ENCODE results near the gene EPHB4. TPM values are rescaled to one million over a fixed set of nuclear protein-coding genes. Genes with fewer than 3 reads are reported as not detected.

Gene EPHB4
- total RNA-seq (1 to 10 TPM; 4.7 to 6.6 TPM), total RNA-seq (6.7 to 8.4 reads per million in 2 donors)

DNA sequence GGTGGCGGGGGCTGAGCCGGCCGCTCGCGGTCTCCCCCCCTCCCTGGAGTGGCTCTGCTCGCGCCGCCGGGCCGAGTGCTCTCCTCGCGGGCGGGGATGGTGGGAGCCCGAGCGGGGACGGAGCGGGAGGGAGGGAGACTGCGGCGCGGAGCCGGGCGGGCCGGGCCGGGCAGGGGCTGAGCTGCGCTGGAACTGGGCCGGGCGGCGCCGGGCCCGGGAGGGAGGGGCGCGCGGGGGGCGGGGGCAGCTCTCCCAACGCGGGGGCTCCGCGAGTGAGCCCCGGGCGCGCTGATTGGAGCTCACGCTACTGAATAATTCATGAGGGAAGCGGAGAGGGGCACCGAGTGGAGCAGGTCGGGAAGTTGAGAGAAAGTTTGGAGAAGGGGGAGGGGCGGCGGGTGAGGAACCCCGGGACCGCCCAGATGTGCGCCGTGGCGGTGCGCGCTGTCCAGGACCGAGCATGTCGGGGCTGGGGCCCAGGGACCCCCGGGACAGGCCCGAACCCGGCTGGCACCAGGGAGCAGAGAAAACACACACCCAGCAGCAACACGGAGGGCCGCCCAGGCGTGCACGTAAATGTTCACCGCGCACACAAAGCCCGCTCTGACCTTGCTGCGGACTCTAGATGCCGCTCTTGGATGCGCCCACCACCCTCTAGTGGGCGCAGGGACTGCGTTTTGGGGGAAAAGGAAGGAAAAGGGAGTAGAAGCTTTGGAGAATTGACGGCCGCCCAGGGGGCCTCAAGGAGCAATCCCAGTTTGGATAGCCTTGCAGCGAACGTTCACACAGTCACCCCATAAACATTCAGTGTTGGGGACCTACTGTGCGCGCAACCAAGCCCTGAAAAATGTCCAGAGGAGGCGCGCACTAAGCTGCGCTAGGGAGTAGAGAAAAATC lies at the start of gene EPHB4:
Gene EPHB4, minus strand, starts transcription at position 194 of the 897 bp plus-strand sequence. CDS start 493 bp downstream, outside the sequence.
- Mint-ChIP-seq H3K4me3 (peak within 1 kb of the TSS; percentile 89), H3K36me3 (ENCODE audit: low read depth) (peaks cover 11% of the 10 kb centered on the region), H3K27ac (no peak within 1 kb of the TSS), H3K4me1 (peaks cover 25% of the 10 kb centered on the region), H3K27me3 (peaks cover 54% of the 10 kb centered on the region)
- H3K9me3 ChIP-seq (ENCODE audit: control insufficient read depth, low read length, poor library complexity, severe bottlenecking), result no peaks in the 10 kb centered on the region
- ATAC-seq (peak; percentile 43), DNase-seq (no peak)

DNA sequence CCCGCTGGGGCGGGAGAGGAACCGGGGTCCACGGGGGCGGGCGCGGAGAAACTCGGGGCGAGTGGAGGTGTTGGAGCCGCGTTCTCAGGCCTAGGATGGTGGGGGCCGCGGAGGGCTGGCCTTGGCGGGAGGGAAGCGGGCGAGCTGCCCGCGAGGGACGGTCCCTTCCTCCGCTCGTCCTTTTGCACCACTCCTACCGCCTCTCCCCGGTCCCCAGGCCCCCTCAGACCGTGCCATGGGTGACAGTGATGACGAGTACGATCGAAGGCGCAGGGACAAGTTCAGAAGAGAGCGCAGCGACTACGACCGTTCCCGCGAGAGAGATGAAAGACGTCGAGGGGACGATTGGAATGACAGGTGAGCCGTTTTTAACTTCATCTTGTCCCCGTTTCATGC lies 48.0 kb upstream of the EPHB4 start:
- peak; percentile 21 for ATAC-seq
- no peak for DNase-seq
- Mint-ChIP-seq H3K4me1 (peaks cover 37% of the 10 kb centered on the region), H3K4me3 (peak overlapping the region; percentile 98), H3K27ac (peak overlapping the region; percentile 94), H3K27me3 (no peaks in the 10 kb centered on the region), H3K36me3 (ENCODE audit: low read depth) (peaks cover 12% of the 10 kb centered on the region)
- H3K9me3 ChIP-seq (ENCODE audit: control insufficient read depth, low read length, poor library complexity, severe bottlenecking), result no peaks in the 10 kb centered on the region

DNA sequence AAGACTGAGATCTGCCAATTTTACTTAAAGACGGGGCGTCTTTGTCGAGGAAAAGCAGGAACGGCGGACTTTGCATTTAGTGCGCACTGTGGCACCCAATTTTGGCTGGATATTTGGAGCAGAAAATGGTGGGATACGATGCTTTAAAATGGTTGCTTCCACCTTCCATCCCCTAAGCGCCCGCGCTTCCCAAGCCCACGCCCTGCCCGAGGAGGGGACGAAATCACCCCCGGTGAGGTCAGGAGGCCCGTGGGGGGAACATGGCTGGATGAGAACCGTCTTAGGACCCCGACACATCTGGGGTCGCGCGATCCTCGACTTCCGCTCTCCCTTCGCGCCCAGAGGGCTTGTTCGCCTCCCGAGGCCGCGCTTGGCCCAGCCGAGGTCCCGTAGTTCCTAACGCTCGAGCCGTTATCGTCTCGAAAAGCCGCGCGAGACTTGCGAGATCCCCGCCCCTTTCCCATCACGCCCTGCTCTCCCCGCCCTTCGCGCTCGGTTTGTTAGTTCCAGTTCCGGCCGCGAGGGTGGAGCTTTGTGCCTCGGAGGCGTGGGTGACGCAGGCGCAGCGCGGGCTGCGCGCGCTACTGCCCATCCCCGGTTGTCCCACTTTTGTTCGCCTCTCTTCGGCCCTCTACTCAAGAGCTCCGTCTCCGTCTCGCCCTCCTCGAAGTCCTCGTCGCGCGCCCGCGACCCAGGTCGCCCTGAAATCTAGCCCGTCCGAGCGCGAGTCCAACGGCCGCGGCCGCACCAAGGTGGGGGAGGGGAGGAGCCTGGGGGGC lies 47.4 kb upstream of the EPHB4 start, which contains the start of gene SRRT:
Gene SRRT, plus strand, starts transcription at position 527 of the 779 bp plus-strand sequence. CDS start 488 bp downstream, outside the sequence.
- H3K36me3 Mint-ChIP-seq (ENCODE audit: low read depth), result peaks cover 10% of the 10 kb centered on the region
- peak within 1 kb of the TSS; percentile 98 for H3K4me3 Mint-ChIP-seq
- no peaks in the 10 kb centered on the region for H3K9me3 ChIP-seq (ENCODE audit: control insufficient read depth, low read length, poor library complexity, severe bottlenecking)
- peak; percentile 96 for ATAC-seq
- peak within 1 kb of the TSS; percentile 94 for H3K27ac Mint-ChIP-seq
- no peaks in the 10 kb centered on the region for H3K27me3 Mint-ChIP-seq
- peak; percentile 95 to 97 (median 96) for DNase-seq
- H3K4me1 Mint-ChIP-seq, result peaks cover 33% of the 10 kb centered on the region

DNA sequence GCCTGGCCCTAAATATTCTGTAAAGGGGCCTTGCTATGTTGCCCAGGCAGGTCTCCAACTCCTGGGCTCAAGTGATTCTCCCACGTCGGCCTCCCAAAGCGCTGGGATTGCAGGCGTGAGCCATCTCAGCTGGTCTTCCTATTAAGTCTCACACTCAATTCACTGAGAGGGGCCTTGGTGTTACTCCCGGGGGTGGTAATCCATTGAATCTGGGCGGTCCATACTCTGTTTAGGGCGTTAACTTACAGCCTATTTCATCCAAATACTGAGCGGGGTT lies 46.9 kb upstream of the EPHB4 start:
- DNase-seq, result no peak
- ATAC-seq, result peak; percentile 4
- H3K9me3 ChIP-seq (ENCODE audit: control insufficient read depth, low read length, poor library complexity, severe bottlenecking), result no peaks in the 10 kb centered on the region
- Mint-ChIP-seq H3K27me3 (no peaks in the 10 kb centered on the region), H3K4me3 (peak overlapping the region; percentile 98), H3K27ac (peak overlapping the region; percentile 94), H3K4me1 (peaks cover 30% of the 10 kb centered on the region), H3K36me3 (ENCODE audit: low read depth) (peaks cover 10% of the 10 kb centered on the region)

DNA sequence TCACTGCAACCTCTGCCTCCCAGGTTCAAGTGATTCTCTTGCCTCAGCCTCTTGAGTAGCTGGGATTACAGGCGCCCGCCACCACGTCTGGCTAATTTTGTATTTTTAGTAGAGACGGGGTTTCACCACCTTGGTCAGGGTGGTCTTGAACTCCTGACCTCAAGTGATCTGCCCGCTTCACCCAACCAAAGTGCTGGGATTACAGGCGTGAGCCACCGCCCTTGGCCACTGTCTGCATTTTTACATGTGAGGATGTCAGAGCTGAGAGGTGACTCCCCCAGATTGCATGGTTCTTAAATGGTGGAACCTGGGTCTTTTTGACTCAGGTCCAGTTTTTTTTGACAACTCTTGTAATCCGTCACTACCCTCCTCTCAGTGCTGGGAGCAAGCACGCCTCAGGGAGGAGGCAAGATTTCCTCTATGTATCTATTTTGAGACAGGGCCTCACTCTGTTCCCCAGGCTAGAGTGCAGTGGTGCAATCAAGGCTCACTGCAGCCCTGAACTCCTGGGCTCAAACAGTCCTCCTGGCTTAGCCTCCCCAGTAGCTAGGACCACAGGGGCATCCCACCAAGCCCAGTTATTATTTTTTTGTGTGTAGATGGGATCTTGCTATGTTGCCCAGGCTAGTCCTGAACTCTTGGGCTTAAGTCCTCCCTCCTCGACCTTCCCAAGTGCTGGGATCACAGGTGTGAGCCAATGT lies 46.4 kb upstream of the EPHB4 start:
- peaks cover 10% of the 10 kb centered on the region for H3K36me3 Mint-ChIP-seq (ENCODE audit: low read depth)
- ATAC-seq (no peak), DNase-seq (no peak)
- no peaks in the 10 kb centered on the region for H3K27me3 Mint-ChIP-seq
- H3K4me3 Mint-ChIP-seq, result peak overlapping the region; percentile 98
- peaks cover 27% of the 10 kb centered on the region for H3K4me1 Mint-ChIP-seq
- peak overlapping the region; percentile 94 for H3K27ac Mint-ChIP-seq
- no peaks in the 10 kb centered on the region for H3K9me3 ChIP-seq (ENCODE audit: control insufficient read depth, low read length, poor library complexity, severe bottlenecking)

DNA sequence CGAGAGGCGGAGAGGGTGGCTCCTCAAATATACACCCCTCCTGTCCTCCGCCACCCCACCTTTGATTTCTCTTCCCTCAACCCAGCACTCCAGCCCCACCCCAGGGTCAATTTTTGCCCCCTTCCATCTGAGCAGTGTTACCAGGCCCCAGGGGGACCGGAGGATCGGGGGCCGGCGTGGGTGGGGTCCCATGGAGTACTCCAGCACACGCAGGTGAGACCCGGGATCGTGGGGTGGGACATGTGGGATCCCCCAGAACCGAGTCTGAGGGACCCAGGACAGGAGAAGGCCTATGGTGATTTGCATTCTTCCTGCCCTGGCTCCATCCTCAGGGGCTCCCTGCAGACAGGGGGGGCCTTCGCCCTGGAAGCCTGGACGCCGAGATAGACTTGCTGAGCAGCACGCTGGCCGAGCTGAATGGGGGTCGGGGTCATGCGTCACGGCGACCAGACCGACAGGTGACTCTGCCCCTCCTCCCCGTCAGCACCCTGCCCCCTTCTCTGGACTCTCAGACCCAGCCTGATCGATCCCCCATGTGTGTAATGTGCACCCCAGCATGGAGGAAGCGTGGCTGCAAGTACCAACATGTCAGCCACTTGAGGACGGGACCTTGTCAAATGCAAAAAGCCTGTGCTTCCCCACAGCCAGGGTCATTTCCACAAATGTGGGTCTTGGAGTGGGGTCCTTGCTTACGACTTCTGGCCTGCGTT lies 40.6 kb upstream of the EPHB4 start:
- no peak for DNase-seq

DNA sequence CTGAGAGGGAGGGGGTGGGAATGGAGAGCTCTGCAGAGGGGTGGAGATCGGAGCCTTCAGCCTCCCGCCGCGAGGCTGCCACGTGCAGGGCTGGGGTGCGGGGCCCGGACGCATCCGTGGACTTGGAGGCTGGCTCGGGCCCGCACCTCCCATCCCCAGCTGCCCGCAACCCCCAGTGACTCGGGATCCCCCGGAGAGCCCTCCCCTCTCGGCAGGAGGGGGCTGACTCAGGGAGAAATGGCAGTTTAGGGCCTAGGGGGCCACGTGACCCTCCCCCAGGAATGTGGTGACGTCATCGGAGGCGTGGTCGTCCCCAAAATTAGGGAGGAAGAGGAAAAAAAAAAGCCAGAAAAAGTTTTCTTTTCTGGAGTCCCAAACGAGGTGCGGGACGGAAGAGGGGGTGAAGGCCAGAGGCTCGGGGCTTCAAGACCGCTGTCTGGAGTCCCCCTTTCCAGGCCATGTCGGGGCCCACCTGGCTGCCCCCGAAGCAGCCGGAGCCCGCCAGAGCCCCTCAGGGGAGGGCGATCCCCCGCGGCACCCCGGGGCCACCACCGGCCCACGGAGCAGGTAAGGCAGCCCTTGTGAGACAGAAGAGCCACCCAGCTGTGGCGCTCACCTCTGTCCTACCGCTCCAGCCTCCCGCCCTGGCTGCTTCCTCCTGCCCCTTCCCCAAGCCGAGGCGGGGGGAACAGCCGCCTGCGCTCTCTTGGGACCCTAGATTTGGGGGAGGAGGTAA lies 39.9 kb upstream of the EPHB4 start, which contains the start of gene TRIP6:
Gene TRIP6, plus strand, starts transcription at position 348 of the 736 bp plus-strand sequence. Its CDS starts 111 bp downstream, at position 459.
- Mint-ChIP-seq H3K4me3 (peak within 1 kb of the TSS; percentile 86), H3K27me3 (no peaks in the 10 kb centered on the region), H3K36me3 (ENCODE audit: low read depth) (peaks cover 4% of the 10 kb centered on the region), H3K27ac (peak within 1 kb of the TSS; percentile 89), H3K4me1 (peaks cover 7% of the 10 kb centered on the region)
- H3K9me3 ChIP-seq (ENCODE audit: control insufficient read depth, low read length, poor library complexity, severe bottlenecking), result no peaks in the 10 kb centered on the region
- DNase-seq (peak in 2 of 3 donors; percentile 29 to 40), ATAC-seq (peak; percentile 63)

More for the DNA sequence above, 40.6 kb upstream of the EPHB4 start:
- Mint-ChIP-seq H3K27ac (peak overlapping the region; percentile 89), H3K27me3 (no peaks in the 10 kb centered on the region), H3K36me3 (ENCODE audit: low read depth) (peaks cover 3% of the 10 kb centered on the region), H3K4me1 (peaks cover 4% of the 10 kb centered on the region), H3K4me3 (peak overlapping the region; percentile 86)
- H3K9me3 ChIP-seq (ENCODE audit: control insufficient read depth, low read length, poor library complexity, severe bottlenecking), result no peaks in the 10 kb centered on the region
- no peak for ATAC-seq

DNA sequence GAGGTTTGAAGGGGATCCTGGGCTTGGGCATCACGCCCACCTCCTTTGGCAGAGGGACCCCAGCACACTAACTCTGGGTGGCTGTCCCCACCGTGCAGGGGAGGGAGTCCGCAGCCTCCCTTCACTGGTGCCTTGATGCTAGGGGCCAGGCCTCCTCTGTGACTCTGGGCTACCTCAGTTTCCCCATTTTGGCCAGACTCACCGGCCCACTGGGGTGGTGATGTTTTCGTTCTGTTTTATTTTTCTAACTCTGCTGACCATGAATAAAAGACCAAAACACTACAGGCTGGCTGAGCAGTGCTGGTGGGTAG lies 39.4 kb upstream of the EPHB4 start:
- ATAC-seq (no peak), DNase-seq (no peak)
- Mint-ChIP-seq H3K4me1 (peaks cover 7% of the 10 kb centered on the region), H3K4me3 (peak overlapping the region; percentile 86), H3K27ac (peak overlapping the region; percentile 89), H3K27me3 (no peaks in the 10 kb centered on the region), H3K36me3 (ENCODE audit: low read depth) (peaks cover 4% of the 10 kb centered on the region)
- H3K9me3 ChIP-seq (ENCODE audit: control insufficient read depth, low read length, poor library complexity, severe bottlenecking), result no peaks in the 10 kb centered on the region

DNA sequence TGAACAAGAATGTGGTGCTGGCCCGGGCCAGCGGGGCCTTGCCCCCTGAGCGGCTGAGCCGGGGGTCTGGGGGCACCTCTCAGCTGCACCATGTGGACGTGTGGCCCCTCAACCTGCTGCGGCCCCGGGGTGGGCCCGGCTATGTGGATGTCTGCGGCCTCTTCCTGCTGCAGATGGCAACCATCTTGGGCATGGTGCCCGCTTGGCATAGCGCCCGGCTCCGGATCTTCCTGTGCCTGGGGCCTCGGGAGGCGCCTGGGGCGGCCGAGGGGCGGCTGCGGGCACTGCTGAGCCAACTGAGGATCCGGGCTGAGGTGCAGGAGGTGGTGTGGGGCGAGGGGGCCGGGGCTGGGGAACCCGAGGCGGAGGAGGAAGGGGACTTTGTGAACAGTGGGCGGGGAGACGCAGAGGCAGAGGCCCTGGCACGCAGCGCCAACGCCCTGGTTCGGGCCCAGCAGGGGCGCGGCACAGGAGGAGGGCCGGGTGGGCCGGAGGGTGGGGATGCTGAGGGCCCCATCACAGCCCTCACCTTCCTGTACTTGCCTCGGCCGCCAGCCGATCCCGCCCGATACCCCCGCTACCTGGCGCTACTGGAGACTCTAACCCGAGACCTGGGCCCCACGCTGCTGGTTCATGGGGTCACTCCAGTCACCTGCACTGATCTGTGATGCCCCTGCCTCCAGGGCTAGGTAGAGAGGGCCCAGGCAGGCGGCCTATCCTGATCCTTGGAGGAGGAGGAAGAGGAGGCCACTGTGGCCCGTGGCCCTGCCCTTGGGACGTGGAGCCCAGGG lies 38.8 kb upstream of the EPHB4 start:
- Mint-ChIP-seq H3K36me3 (ENCODE audit: low read depth) (peaks cover 4% of the 10 kb centered on the region), H3K27me3 (no peaks in the 10 kb centered on the region), H3K4me3 (peak overlapping the region; percentile 86), H3K27ac (peak overlapping the region; percentile 89), H3K4me1 (peaks cover 7% of the 10 kb centered on the region)
- ATAC-seq (peak; percentile 32), DNase-seq (no peak)
- no peaks in the 10 kb centered on the region for H3K9me3 ChIP-seq (ENCODE audit: control insufficient read depth, low read length, poor library complexity, severe bottlenecking)

DNA sequence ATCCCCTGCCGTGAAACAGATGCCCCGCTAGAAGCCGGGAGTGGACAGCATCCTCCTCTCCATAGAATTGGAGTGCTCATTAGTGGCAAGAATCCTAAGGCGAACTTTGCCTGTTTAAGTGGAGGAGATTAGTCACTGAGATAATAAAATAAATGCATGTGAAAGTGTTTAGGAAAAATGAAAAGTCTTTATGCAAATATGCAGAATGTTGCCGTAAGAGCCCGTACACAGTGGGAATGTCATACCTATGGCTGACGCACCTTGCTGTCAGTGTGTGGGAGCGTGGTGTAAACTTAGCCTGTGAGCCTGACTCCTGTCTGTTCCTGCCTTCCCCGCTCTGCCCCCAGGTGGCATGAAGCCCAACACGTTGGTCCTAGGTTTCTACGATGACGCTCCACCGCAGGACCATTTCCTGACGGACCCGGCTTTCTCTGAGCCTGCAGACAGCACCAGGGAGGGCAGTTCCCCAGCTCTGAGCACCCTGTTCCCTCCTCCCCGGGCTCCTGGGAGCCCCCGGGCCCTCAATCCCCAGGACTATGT lies 38.1 kb upstream of the EPHB4 start:
- H3K27ac Mint-ChIP-seq, result no peak overlapping the region
- H3K4me3 Mint-ChIP-seq, result peak overlapping the region; percentile 39
- ATAC-seq (no peak), DNase-seq (no peak)
- H3K4me1 Mint-ChIP-seq, result peaks cover 9% of the 10 kb centered on the region
- no peaks in the 10 kb centered on the region for H3K27me3 Mint-ChIP-seq
- H3K36me3 Mint-ChIP-seq (ENCODE audit: low read depth), result peaks cover 7% of the 10 kb centered on the region
- H3K9me3 ChIP-seq (ENCODE audit: control insufficient read depth, low read length, poor library complexity, severe bottlenecking), result no peaks in the 10 kb centered on the region

DNA sequence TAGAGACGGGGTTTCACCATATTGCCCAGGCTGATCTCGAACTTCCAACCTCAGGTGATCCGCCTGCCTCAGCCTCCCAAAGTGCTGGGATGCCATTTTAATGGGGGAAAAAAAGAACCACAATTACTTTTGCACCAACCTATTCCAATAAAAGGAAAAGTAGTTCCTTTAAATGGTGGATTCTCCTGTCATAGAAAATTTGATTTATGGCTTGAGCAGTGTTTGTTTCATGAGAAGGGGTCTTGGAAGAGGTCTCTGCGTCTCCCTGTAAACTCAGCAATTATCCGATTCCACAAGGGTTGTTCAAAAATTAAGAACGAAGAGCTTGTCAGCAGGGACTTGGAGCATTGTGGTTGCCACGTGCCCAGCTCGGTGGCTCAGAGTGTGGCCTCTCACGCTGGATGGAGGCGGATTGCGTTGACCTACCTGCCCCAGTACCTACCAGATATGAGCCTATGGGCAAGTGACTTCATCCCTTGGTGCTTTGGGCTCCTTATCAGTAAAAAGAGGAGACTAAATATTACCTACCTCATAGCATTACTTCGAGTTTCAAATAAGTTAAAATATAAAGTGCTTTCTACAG lies 37.0 kb upstream of the EPHB4 start:
- no peaks in the 10 kb centered on the region for H3K9me3 ChIP-seq (ENCODE audit: control insufficient read depth, low read length, poor library complexity, severe bottlenecking)
- Mint-ChIP-seq H3K4me1 (peaks cover 15% of the 10 kb centered on the region), H3K36me3 (ENCODE audit: low read depth) (peaks cover 7% of the 10 kb centered on the region), H3K4me3 (no peak overlapping the region), H3K27ac (no peak overlapping the region), H3K27me3 (no peaks in the 10 kb centered on the region)
- DNase-seq (no peak), ATAC-seq (no peak)

Measured in T-helper 17 cell (primary cell).